ENCODE results near the gene KDM4C.
"Not testable (repeated sequence)": the region's sequence is repeated elsewhere in the genome, so short reads cannot be mapped to it uniquely, and the experiment has no call there.

Gene KDM4C

GRCh38 chr9:7169717-7170389 is 412.1 kb downstream of the KDM4C start:
- Mint-ChIP-seq H3K27ac (no peak overlapping the region), H3K36me3 (ENCODE audit: low read depth) (peaks cover 33% of the 10 kb centered on the region), H3K4me1 (ENCODE audit: low read depth) (peaks cover 11% of the 10 kb centered on the region), H3K4me3 (no peak overlapping the region), H3K27me3 (ENCODE audit: low read depth) (no peaks in the 10 kb centered on the region), H3K9me3 (no peaks in the 10 kb centered on the region)

GRCh38 chr9:7171396-7172153 is 413.8 kb downstream of the KDM4C start:
- Mint-ChIP-seq H3K4me3 (no peak overlapping the region), H3K36me3 (ENCODE audit: low read depth) (peaks cover 28% of the 10 kb centered on the region), H3K27ac (peak overlapping the region; percentile 81)

GRCh38 chr9:7172154-7173115 is 414.7 kb downstream of the KDM4C start:
- Mint-ChIP-seq H3K27ac (no peak overlapping the region), H3K36me3 (ENCODE audit: low read depth) (peaks cover 28% of the 10 kb centered on the region), H3K9me3 (no peaks in the 10 kb centered on the region), H3K4me1 (ENCODE audit: low read depth) (peaks cover 11% of the 10 kb centered on the region), H3K4me3 (no peak overlapping the region), H3K27me3 (ENCODE audit: low read depth) (no peaks in the 10 kb centered on the region)

More at GRCh38 chr9:7171396-7172153, 413.8 kb downstream of the KDM4C start:
- Mint-ChIP-seq H3K9me3 (no peaks in the 10 kb centered on the region), H3K4me1 (ENCODE audit: low read depth) (peaks cover 11% of the 10 kb centered on the region), H3K27me3 (ENCODE audit: low read depth) (no peaks in the 10 kb centered on the region)

GRCh38 chr9:7173139-7173538 is 415.4 kb downstream of the KDM4C start:
- no peak overlapping the region for H3K27ac Mint-ChIP-seq
- H3K4me1 Mint-ChIP-seq (ENCODE audit: low read depth) = peaks cover 14% of the 10 kb centered on the region
- peaks cover 34% of the 10 kb centered on the region for H3K36me3 Mint-ChIP-seq (ENCODE audit: low read depth)
- no peaks in the 10 kb centered on the region for H3K9me3 Mint-ChIP-seq
- no peaks in the 10 kb centered on the region for H3K27me3 Mint-ChIP-seq (ENCODE audit: low read depth)
- H3K4me3 Mint-ChIP-seq = no peak overlapping the region

GRCh38 chr9:7174301-7174700 is 416.5 kb downstream of the KDM4C start:
- no peak overlapping the region for H3K4me3 Mint-ChIP-seq
- peaks cover 37% of the 10 kb centered on the region for H3K36me3 Mint-ChIP-seq (ENCODE audit: low read depth)
- H3K4me1 Mint-ChIP-seq (ENCODE audit: low read depth) = peaks cover 25% of the 10 kb centered on the region
- H3K27me3 Mint-ChIP-seq (ENCODE audit: low read depth) = no peaks in the 10 kb centered on the region
- H3K9me3 Mint-ChIP-seq = no peaks in the 10 kb centered on the region
- no peak overlapping the region for H3K27ac Mint-ChIP-seq

- Mint-ChIP-seq H3K9me3 (no peaks in the 10 kb centered on the region), H3K36me3 (ENCODE audit: low read depth) (peaks cover 36% of the 10 kb centered on the region), H3K27me3 (ENCODE audit: low read depth) (no peaks in the 10 kb centered on the region), H3K4me1 (ENCODE audit: low read depth) (peaks cover 25% of the 10 kb centered on the region), H3K4me3 (no peak overlapping the region), H3K27ac (no peak overlapping the region)
Observed at GRCh38 chr9:7174884-7175283, 417.1 kb downstream of the KDM4C start.

- Mint-ChIP-seq H3K4me1 (ENCODE audit: low read depth) (peaks cover 27% of the 10 kb centered on the region), H3K36me3 (ENCODE audit: low read depth) (peaks cover 35% of the 10 kb centered on the region), H3K4me3 (no peak overlapping the region), H3K27me3 (ENCODE audit: low read depth) (no peaks in the 10 kb centered on the region), H3K27ac (no peak overlapping the region), H3K9me3 (no peaks in the 10 kb centered on the region)
Observed at GRCh38 chr9:7176561-7176960, 418.8 kb downstream of the KDM4C start.

- H3K9me3 Mint-ChIP-seq = no peaks in the 10 kb centered on the region
- H3K27ac Mint-ChIP-seq = no peak overlapping the region
- H3K4me3 Mint-ChIP-seq = no peak overlapping the region
- peaks cover 37% of the 10 kb centered on the region for H3K36me3 Mint-ChIP-seq (ENCODE audit: low read depth)
- peaks cover 27% of the 10 kb centered on the region for H3K4me1 Mint-ChIP-seq (ENCODE audit: low read depth)
- H3K27me3 Mint-ChIP-seq (ENCODE audit: low read depth) = no peaks in the 10 kb centered on the region
Observed at GRCh38 chr9:7177383-7177782, 419.6 kb downstream of the KDM4C start.

GRCh38 chr9:7178729-7179128 is 421.0 kb downstream of the KDM4C start:
- H3K36me3 Mint-ChIP-seq (ENCODE audit: low read depth) = peaks cover 36% of the 10 kb centered on the region
- H3K27me3 Mint-ChIP-seq (ENCODE audit: low read depth) = no peaks in the 10 kb centered on the region
- H3K4me1 Mint-ChIP-seq (ENCODE audit: low read depth) = peaks cover 24% of the 10 kb centered on the region
- no peak overlapping the region for H3K27ac Mint-ChIP-seq
- no peaks in the 10 kb centered on the region for H3K9me3 Mint-ChIP-seq
- H3K4me3 Mint-ChIP-seq = no peak overlapping the region

- Mint-ChIP-seq H3K9me3 (peaks cover 2% of the 10 kb centered on the region), H3K36me3 (ENCODE audit: low read depth) (peaks cover 32% of the 10 kb centered on the region), H3K27me3 (ENCODE audit: low read depth) (no peaks in the 10 kb centered on the region), H3K4me3 (no peak overlapping the region), H3K27ac (no peak overlapping the region), H3K4me1 (ENCODE audit: low read depth) (peaks cover 18% of the 10 kb centered on the region)
Observed at GRCh38 chr9:7180247-7180646, 422.5 kb downstream of the KDM4C start.

GRCh38 chr9:7183139-7183538 is 425.4 kb downstream of the KDM4C start:
- Mint-ChIP-seq H3K4me1 (ENCODE audit: low read depth) (peaks cover 15% of the 10 kb centered on the region), H3K36me3 (ENCODE audit: low read depth) (peaks cover 27% of the 10 kb centered on the region), H3K9me3 (peaks cover 16% of the 10 kb centered on the region)
- H3K27me3 Mint-ChIP-seq (ENCODE audit: low read depth); H3K27ac Mint-ChIP-seq; H3K4me3 Mint-ChIP-seq: not testable (repeated sequence)

GRCh38 chr9:7185612-7186011 is 427.8 kb downstream of the KDM4C start:
- Mint-ChIP-seq H3K9me3 (peaks cover 28% of the 10 kb centered on the region), H3K27me3 (ENCODE audit: low read depth) (no peaks in the 10 kb centered on the region), H3K27ac (no peak overlapping the region), H3K4me1 (ENCODE audit: low read depth) (no peaks in the 10 kb centered on the region), H3K4me3 (no peak overlapping the region), H3K36me3 (ENCODE audit: low read depth) (peaks cover 11% of the 10 kb centered on the region)

- Mint-ChIP-seq H3K9me3 (peaks cover 34% of the 10 kb centered on the region), H3K4me1 (ENCODE audit: low read depth) (no peaks in the 10 kb centered on the region), H3K36me3 (ENCODE audit: low read depth) (peaks cover 13% of the 10 kb centered on the region), H3K27me3 (ENCODE audit: low read depth) (no peaks in the 10 kb centered on the region), H3K4me3 (no peak overlapping the region), H3K27ac (no peak overlapping the region)
Observed at GRCh38 chr9:7186175-7186574, 428.4 kb downstream of the KDM4C start.

- H3K9me3 Mint-ChIP-seq = peaks cover 22% of the 10 kb centered on the region
- peaks cover 3% of the 10 kb centered on the region for H3K4me1 Mint-ChIP-seq (ENCODE audit: low read depth)
- peaks cover 3% of the 10 kb centered on the region for H3K36me3 Mint-ChIP-seq (ENCODE audit: low read depth)
- no peak overlapping the region for H3K4me3 Mint-ChIP-seq
- no peak overlapping the region for H3K27ac Mint-ChIP-seq
- no peaks in the 10 kb centered on the region for H3K27me3 Mint-ChIP-seq (ENCODE audit: low read depth)
Observed at GRCh38 chr9:7192266-7192665, 434.5 kb downstream of the KDM4C start.
